Tibial nerve (tissue), 4 donors: Measurements from ENCODE around the gene SASS6. TPM values are rescaled to one million over a fixed set of nuclear protein-coding genes. Genes with fewer than 3 reads are reported as not detected.

ENCODE experiments used
- DNase-seq, 2 donors: peaks; one replicate each; pipeline ENCODE4 v3.0.0-alpha.2; 2019; ENCODE audit warnings: low spot score in 2 of 2
- H3K27ac ChIP-seq, 4 donors: fragments of 200-600 bp; sonication (generic) in 3 of 4; one replicate each; pipeline ENCODE4 v1.5.1; 2017 to 2019; ENCODE audit warnings: mild to moderate bottlenecking in 1 of 4
- H3K27me3 ChIP-seq, 2 donors: fragments of 200-600 bp; sonication (generic) in 1 of 2; one replicate each; pipeline versions ENCODE4 v1.5.1 to v1.6.0; 2017 to 2019
- H3K36me3 ChIP-seq, 3 donors: fragments of 200-600 bp; sonication (generic); one replicate each; pipeline ENCODE4 v1.5.1; 2018 to 2019
- H3K4me1 ChIP-seq, 4 donors: fragments of 200-600 bp; sonication (generic) in 3 of 4; one replicate each; pipeline ENCODE4 v1.5.1; 2017 to 2019
- H3K4me3 ChIP-seq, 4 donors: fragments of 200-600 bp; sonication (generic) in 3 of 4; one replicate each; pipeline ENCODE4 v1.5.1; 2017 to 2019; ENCODE audit warnings: mild to moderate bottlenecking in 1 of 4, moderate library complexity in 1 of 4
- H3K9me3 ChIP-seq, 4 donors: fragments of 200-600 bp; sonication (generic) in 3 of 4; one replicate each; pipeline ENCODE4 v1.5.1; 2017 to 2019
- CTCF ChIP-seq, 5 experiments: fragments of 200-600 bp in 3 of 5; fragments of 450-650 bp in 2 of 5; sonication (generic) in 3 of 5; IDR thresholded peaks; one replicate each; pipeline ENCODE4 v1.5.1; 2016 to 2019; ENCODE audit warnings: antibody characterized with exemption in 5 of 5, mild to moderate bottlenecking in 3 of 5, moderate library complexity in 2 of 5
- EP300 ChIP-seq, 2 donors: sonication (generic); formaldehyde crosslinking; IDR thresholded peaks; one replicate each; pipeline ENCODE4 v1.6.1; 2017; ENCODE audit warnings: antibody characterized with exemption in 2 of 2, mild to moderate bottlenecking in 1 of 2
- POLR2A ChIP-seq, 2 donors: fragments of 450-650 bp; IDR thresholded peaks; one replicate each; pipeline ENCODE4 v1.6.1; 2017; ENCODE audit warnings: antibody characterized with exemption in 2 of 2, mild to moderate bottlenecking in 2 of 2, moderate library complexity in 2 of 2
- WGBS, 2 donors: methylation state at CpG; one replicate each; pipeline ENCODE4 v1.1.5; 2018; 5-methylcytosine and 5-hydroxymethylcytosine counted together
- total RNA-seq, 4 donors: library from RNA; depleted of rRNA; stranded (reverse); fragments of >200 nt; gene quantifications; one replicate each; pipeline ENCODE4 v1.1.0, GENCODE V29; 2016

SASS6 gene
- total RNA-seq, 4 donors from 2014 or later, result 1.8 to 3.9 (median 2.7) TPM

GRCh38 chr1:100077531-100077930 lies 55.2 kb downstream of the SASS6 start:
- no peaks in the 10 kb centered on the region for H3K9me3 ChIP-seq
- no peaks in the 10 kb centered on the region for H3K27me3 ChIP-seq
- 76 to 80% methylated on average over 5 of the region's 5 CpGs for WGBS, 2 donors
- H3K4me3 ChIP-seq, result no peak overlapping the region
- H3K4me1 ChIP-seq, result peaks cover 0 to 22% (median 0%) of the 10 kb centered on the region in 4 donors
- peaks cover 0 to 62% (median 9%) of the 10 kb centered on the region in 3 donors for H3K36me3 ChIP-seq
- H3K27ac ChIP-seq, result no peak overlapping the region
- no peak for TF ChIP-seq CTCF (IDR thresholded peaks at IDR 0.05)
- no peak for TF ChIP-seq EP300 (IDR thresholded peaks at IDR 0.05)
- TF ChIP-seq POLR2A (IDR thresholded peaks at IDR 0.05), result no peak
- no peak for DNase-seq

- Histone ChIP-seq H3K4me3 (no peak overlapping the region), H3K4me1 (peaks cover 0 to 18% (median 0%) of the 10 kb centered on the region in 4 donors), H3K9me3 (no peaks in the 10 kb centered on the region), H3K27ac (no peak overlapping the region), H3K36me3 (peaks cover 0 to 64% (median 9%) of the 10 kb centered on the region in 3 donors), H3K27me3 (no peaks in the 10 kb centered on the region)
- DNase-seq, result no peak
- TF ChIP-seq EP300 (IDR thresholded peaks at IDR 0.05), result no peak
These were observed 56.0 kb downstream of the SASS6 start for GRCh38 chr1:100076744-100077143.

- Histone ChIP-seq H3K4me3 (no peak overlapping the region), H3K27me3 (no peaks in the 10 kb centered on the region), H3K9me3 (no peaks in the 10 kb centered on the region), H3K27ac (no peak overlapping the region), H3K36me3 (peaks cover 0 to 66% (median 9%) of the 10 kb centered on the region in 3 donors), H3K4me1 (peaks cover 0 to 14% (median 0%) of the 10 kb centered on the region in 4 donors)
- DNase-seq, result no peak
- 79 to 84% methylated on average over 2 of the region's 2 CpGs for WGBS, 2 donors
- TF ChIP-seq POLR2A (IDR thresholded peaks at IDR 0.05) (no peak), EP300 (IDR thresholded peaks at IDR 0.05) (no peak), CTCF (IDR thresholded peaks at IDR 0.05) (no peak)
These were observed 56.4 kb downstream of the SASS6 start for GRCh38 chr1:100076319-100076718.

GRCh38 chr1:100075773-100076172 lies 57.0 kb downstream of the SASS6 start:
- H3K27me3 ChIP-seq, result no peaks in the 10 kb centered on the region
- WGBS, 2 donors, result 90 to 97% methylated on average over 3 of the region's 3 CpGs
- no peak overlapping the region for H3K27ac ChIP-seq
- DNase-seq, result no peak
- H3K4me3 ChIP-seq, result no peak overlapping the region
- H3K36me3 ChIP-seq, result peaks cover 0 to 63% (median 9%) of the 10 kb centered on the region in 3 donors
- TF ChIP-seq CTCF (IDR thresholded peaks at IDR 0.05), result no peak
- TF ChIP-seq POLR2A (IDR thresholded peaks at IDR 0.05), result no peak
- TF ChIP-seq EP300 (IDR thresholded peaks at IDR 0.05), result no peak
- H3K9me3 ChIP-seq, result no peaks in the 10 kb centered on the region
- H3K4me1 ChIP-seq, result peaks cover 0 to 8% (median 0%) of the 10 kb centered on the region in 4 donors

GRCh38 chr1:100074604-100075395 lies 57.9 kb downstream of the SASS6 start:
- H3K27me3 ChIP-seq, result no peaks in the 10 kb centered on the region
- no peak overlapping the region for H3K27ac ChIP-seq
- peaks cover 0 to 63% (median 14%) of the 10 kb centered on the region in 3 donors for H3K36me3 ChIP-seq
- no peak for DNase-seq
- 86 to 89% methylated on average over 11 of the region's 11 CpGs for WGBS, 2 donors
- no peaks in the 10 kb centered on the region for H3K9me3 ChIP-seq
- H3K4me1 ChIP-seq, result no peaks in the 10 kb centered on the region
- no peak for TF ChIP-seq EP300 (IDR thresholded peaks at IDR 0.05)
- TF ChIP-seq POLR2A (IDR thresholded peaks at IDR 0.05), result no peak
- TF ChIP-seq CTCF (IDR thresholded peaks at IDR 0.05), result no peak
- H3K4me3 ChIP-seq, result no peak overlapping the region
